Cardiac fibroblast (primary cell): ENCODE data around the gene LRP1.

Source experiments
- DNase-seq, 2 donors: peaks; one replicate each; pipeline versions ENCODE4 v3.0.0 to v3.0.0-alpha.2; 2010; ENCODE audit warnings: low read depth in 2 of 2
- H3K4me3 ChIP-seq, 2 donors: replicated peaks in 1 of 2; 1 replicate in 1 of 2; 2 replicates in 1 of 2; pipeline ENCODE4 v1.5.1; 2011; ENCODE audit warnings: low read depth in 2 of 2, low read length in 2 of 2, mild to moderate bottlenecking in 2 of 2, moderate library complexity in 1 of 2
- CTCF ChIP-seq: IDR thresholded peaks from one replicate; pipeline ENCODE4 v1.5.1; 2011; ENCODE audit warnings: low read depth, mild to moderate bottlenecking, low read length, inconsistent platforms

LRP1 gene

GRCh38 chr12:57143454-57143853 lies 15.2 kb downstream of the LRP1 start:
- H3K4me3 ChIP-seq = no peak overlapping the region
- no peak for DNase-seq
- no peak for TF ChIP-seq CTCF

- no peak for DNase-seq
- no peak for TF ChIP-seq CTCF
- no peak overlapping the region for H3K4me3 ChIP-seq
Observed at GRCh38 chr12:57145460-57146059, 17.3 kb downstream of the LRP1 start.

GRCh38 chr12:57146092-57146491 lies 17.8 kb downstream of the LRP1 start:
- H3K4me3 ChIP-seq = no peak overlapping the region
- no peak for TF ChIP-seq CTCF
- no peak for DNase-seq

GRCh38 chr12:57146961-57147944 lies 19.0 kb downstream of the LRP1 start, which contains the start of gene LRP1-AS:
Gene LRP1-AS, minus strand, starts transcription at chr12:57147619.
- TF ChIP-seq CTCF = no peak
- peak; percentile 62 to 81 for DNase-seq
- H3K4me3 ChIP-seq = no peak within 1 kb of the TSS

GRCh38 chr12:57148469-57149244 lies 20.4 kb downstream of the LRP1 start:
- peak overlapping the region in 1 of 2 donors; percentile 1 for H3K4me3 ChIP-seq

More at GRCh38 chr12:57148469-57149244, 20.4 kb downstream of the LRP1 start:
- peak; percentile 87 to 89 for DNase-seq
- TF ChIP-seq CTCF = no peak
